Neural cell (in vitro differentiated cells): ENCODE data around the gene F12.

ENCODE experiments used
- POLR2AphosphoS5 ChIP-seq: IDR thresholded peaks from 2 replicates; pipeline ENCODE4 v1.6.1; 2012
- TAF1 ChIP-seq: IDR thresholded peaks from 2 replicates; pipeline ENCODE4 v1.6.1; 2012; ENCODE audit warnings: low read depth
- TF ChIP-seq, protein P1 (sequence below): fragments of 450-650 bp; IDR thresholded peaks from 2 replicates; pipeline ENCODE4 v1.5.1; 2014; ENCODE audit warnings: antibody characterized with exemption, mild to moderate bottlenecking, moderate library complexity; ENCODE audit not compliant: poor library complexity, severe bottlenecking

DNA sequence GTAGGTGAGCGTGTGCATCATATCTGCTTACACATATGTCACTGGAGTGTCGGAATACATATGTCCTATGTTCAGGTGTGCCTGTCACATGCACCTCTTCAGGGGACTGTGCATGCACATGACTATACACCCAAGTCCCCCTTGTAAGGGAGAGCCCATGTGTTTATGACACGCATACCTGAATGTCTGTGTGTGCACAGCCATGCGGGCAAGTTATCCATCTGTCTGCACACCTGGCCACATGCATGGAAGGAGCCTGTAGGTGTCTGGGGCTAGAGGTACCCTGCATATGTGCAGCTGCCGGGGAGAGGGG, 52.3 kb downstream of the F12 start:
- TF ChIP-seq TAF1 (no peak), POLR2AphosphoS5 (no peak)
- TF ChIP-seq, protein P1, sequence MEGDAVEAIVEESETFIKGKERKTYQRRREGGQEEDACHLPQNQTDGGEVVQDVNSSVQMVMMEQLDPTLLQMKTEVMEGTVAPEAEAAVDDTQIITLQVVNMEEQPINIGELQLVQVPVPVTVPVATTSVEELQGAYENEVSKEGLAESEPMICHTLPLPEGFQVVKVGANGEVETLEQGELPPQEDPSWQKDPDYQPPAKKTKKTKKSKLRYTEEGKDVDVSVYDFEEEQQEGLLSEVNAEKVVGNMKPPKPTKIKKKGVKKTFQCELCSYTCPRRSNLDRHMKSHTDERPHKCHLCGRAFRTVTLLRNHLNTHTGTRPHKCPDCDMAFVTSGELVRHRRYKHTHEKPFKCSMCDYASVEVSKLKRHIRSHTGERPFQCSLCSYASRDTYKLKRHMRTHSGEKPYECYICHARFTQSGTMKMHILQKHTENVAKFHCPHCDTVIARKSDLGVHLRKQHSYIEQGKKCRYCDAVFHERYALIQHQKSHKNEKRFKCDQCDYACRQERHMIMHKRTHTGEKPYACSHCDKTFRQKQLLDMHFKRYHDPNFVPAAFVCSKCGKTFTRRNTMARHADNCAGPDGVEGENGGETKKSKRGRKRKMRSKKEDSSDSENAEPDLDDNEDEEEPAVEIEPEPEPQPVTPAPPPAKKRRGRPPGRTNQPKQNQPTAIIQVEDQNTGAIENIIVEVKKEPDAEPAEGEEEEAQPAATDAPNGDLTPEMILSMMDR, result no peak
